Left renal pelvis (tissue), 4 donors: Measurements from ENCODE around the gene NLK. TPM values are rescaled to one million over a fixed set of nuclear protein-coding genes. Genes with fewer than 3 reads are reported as not detected.
"Not testable (repeated sequence)": the region's sequence is repeated elsewhere in the genome, so short reads cannot be mapped to it uniquely, and the experiment has no call there.

ENCODE experiments used
- DNase-seq, 4 donors: peaks; one replicate each; pipeline ENCODE4 v3.0.0-alpha.2; 2013; ENCODE audit warnings: low read depth in 4 of 4, low spot score in 3 of 4
- polyA plus RNA-seq, 4 donors: library from polyadenylated mRNA; unstranded; fragments of 120-200 nt; gene quantifications; one replicate each; pipeline ENCODE4 v1.2.1, GENCODE V29; 2013; ENCODE audit not compliant: insufficient read length in 4 of 4

The NLK gene
- polyA plus RNA-seq, 4 donors: 18.7 to 53.7 (median 50.8) TPM

GRCh38 chr17:28226563-28227315, 184.3 kb downstream of the NLK start:
- no peak for DNase-seq

- peak; percentile 48 to 65 (median 57) for DNase-seq
Observed at GRCh38 chr17:28227316-28228108, 185.0 kb downstream of the NLK start.

- no peak for DNase-seq
Observed at GRCh38 chr17:28228109-28228840, 185.8 kb downstream of the NLK start.

- DNase-seq: no peak
Observed at GRCh38 chr17:28228986-28229729, 186.7 kb downstream of the NLK start.

GRCh38 chr17:28230011-28230410, 187.5 kb downstream of the NLK start:
- no peak for DNase-seq

GRCh38 chr17:28230607-28231006, 188.1 kb downstream of the NLK start:
- not testable (repeated sequence) for DNase-seq

- DNase-seq: not testable (repeated sequence)
Observed at GRCh38 chr17:28231624-28232023, 189.1 kb downstream of the NLK start.

- DNase-seq: not testable (repeated sequence)
Observed at GRCh38 chr17:28232966-28233870, 190.7 kb downstream of the NLK start.

GRCh38 chr17:28233872-28234856, 191.7 kb downstream of the NLK start:
- peak in 1 of 4 donors; percentile 55 for DNase-seq

GRCh38 chr17:28235066-28235700, 192.7 kb downstream of the NLK start:
- DNase-seq: not testable (repeated sequence)

GRCh38 chr17:28236033-28236653, 193.7 kb downstream of the NLK start:
- not testable (repeated sequence) for DNase-seq

- not testable (repeated sequence) for DNase-seq
Observed at GRCh38 chr17:28238547-28239270, 196.2 kb downstream of the NLK start.

- no peak for DNase-seq
Observed at GRCh38 chr17:28239271-28239624, 196.8 kb downstream of the NLK start.

- DNase-seq: no peak
Observed at GRCh38 chr17:28240688-28241340, 198.3 kb downstream of the NLK start.

- no peak for DNase-seq
Observed at GRCh38 chr17:28242791-28243190, 200.3 kb downstream of the NLK start.

GRCh38 chr17:28243268-28243667, 200.8 kb downstream of the NLK start:
- not testable (repeated sequence) for DNase-seq
